ACC112 (cell line): ENCODE measurements around the gene TBC1D26.
"Not testable (repeated sequence)": the region's sequence is repeated elsewhere in the genome, so short reads cannot be mapped to it uniquely, and the experiment has no call there.

Experiments
- H2AFZ ChIP-seq: fragments of 200-600 bp; sonication (generic); one replicate; pipeline ENCODE4 v1.6.0; 2017; ENCODE audit warnings: antibody characterized with exemption, low read length; ENCODE audit not compliant: unreplicated experiment
- H3K27ac ChIP-seq: fragments of 200-600 bp; sonication (generic); 2 replicates; pipeline ENCODE4 v1.5.1; 2014; ENCODE audit warnings: low read depth, mild to moderate bottlenecking, antibody characterized with exemption, low read length, moderate library complexity
- H3K27me3 ChIP-seq: fragments of 200-600 bp; sonication (generic); 2 replicates; pipeline ENCODE4 v1.6.1; 2014; ENCODE audit warnings: mild to moderate bottlenecking, antibody characterized with exemption, low read length, moderate library complexity, mixed read lengths; ENCODE audit not compliant: insufficient read depth
- H3K36me3 ChIP-seq: fragments of 200-600 bp; sonication (generic); 2 replicates; pipeline ENCODE4 v1.6.1; 2016; ENCODE audit warnings: mild to moderate bottlenecking, antibody characterized with exemption, low read length, moderate library complexity, mixed read lengths; ENCODE audit not compliant: insufficient read depth
- H3K4me1 ChIP-seq: fragments of 200-600 bp; sonication (generic); one replicate; pipeline ENCODE4 v1.6.1; 2016; ENCODE audit warnings: low read length, mixed read lengths; ENCODE audit not compliant: insufficient read depth, unreplicated experiment, control insufficient read depth
- H3K4me3 ChIP-seq: fragments of 200-600 bp; sonication (generic); 2 replicates; pipeline ENCODE4 v1.5.1; 2014; ENCODE audit warnings: mild to moderate bottlenecking, low read depth, low read length
- H3K79me2 ChIP-seq: fragments of 200-600 bp; sonication (generic); one replicate; pipeline ENCODE4 v1.6.0; 2016; ENCODE audit warnings: low read length; ENCODE audit not compliant: control insufficient read depth, unreplicated experiment, insufficient read depth

Gene TBC1D26

GRCh38 chr17:15782866-15783265 lies 50.8 kb downstream of the TBC1D26 start:
- peak overlapping the region; percentile 71 for H3K4me3 ChIP-seq
- H2AFZ ChIP-seq = peak overlapping the region; percentile 65
- H3K79me2 ChIP-seq = no peaks in the 10 kb centered on the region
- H3K4me1 ChIP-seq = no peaks in the 10 kb centered on the region
- no peaks in the 10 kb centered on the region for H3K36me3 ChIP-seq
- H3K27me3 ChIP-seq = peaks cover 6% of the 10 kb centered on the region; the same call in 1 of the 2 replicates
- no peak overlapping the region for H3K27ac ChIP-seq

GRCh38 chr17:15783461-15783860 lies 51.4 kb downstream of the TBC1D26 start:
- peaks cover 6% of the 10 kb centered on the region; the same call in 1 of the 2 replicates for H3K27me3 ChIP-seq
- H3K36me3 ChIP-seq = no peaks in the 10 kb centered on the region
- H3K79me2 ChIP-seq = no peaks in the 10 kb centered on the region
- no peak overlapping the region for H3K4me3 ChIP-seq
- H3K4me1 ChIP-seq = no peaks in the 10 kb centered on the region
- H3K27ac ChIP-seq = no peak overlapping the region
- H2AFZ ChIP-seq = no peak overlapping the region

GRCh38 chr17:15784351-15784750 lies 52.3 kb downstream of the TBC1D26 start:
- H3K4me1 ChIP-seq, H3K27me3 ChIP-seq, H3K4me3 ChIP-seq, H2AFZ ChIP-seq, H3K79me2 ChIP-seq, H3K27ac ChIP-seq, H3K36me3 ChIP-seq: not testable (repeated sequence)

- not testable (repeated sequence) for H3K27ac ChIP-seq, H2AFZ ChIP-seq, H3K4me3 ChIP-seq, H3K36me3 ChIP-seq, H3K4me1 ChIP-seq, H3K79me2 ChIP-seq, H3K27me3 ChIP-seq
These were observed 55.4 kb downstream of the TBC1D26 start for GRCh38 chr17:15787363-15788075.

GRCh38 chr17:15788365-15788764 lies 56.3 kb downstream of the TBC1D26 start:
- H2AFZ ChIP-seq, H3K4me1 ChIP-seq, H3K27me3 ChIP-seq, H3K27ac ChIP-seq, H3K4me3 ChIP-seq, H3K79me2 ChIP-seq, H3K36me3 ChIP-seq: not testable (repeated sequence)
